Transverse colon (tissue), 4 donors: ENCODE measurements around the gene MRRF. TPM values are rescaled to one million over a fixed set of nuclear protein-coding genes. Genes with fewer than 3 reads are reported as not detected.

Experiments used
- DNase-seq: peaks from one replicate; pipeline ENCODE4 v3.0.0-alpha.2; 2019
- H3K27ac ChIP-seq, 4 donors: fragments of 200-600 bp; sonication (generic); 2 replicates each; pipeline ENCODE4 v1.5.1; 2016 to 2018; ENCODE audit warnings: inconsistent platforms in 4 of 4
- H3K27me3 ChIP-seq: fragments of 200-600 bp; sonication (generic); 2 replicates; pipeline ENCODE4 v1.5.1; 2017; ENCODE audit warnings: inconsistent platforms
- H3K36me3 ChIP-seq, 4 donors: fragments of 200-600 bp; sonication (generic); 2 replicates each; pipeline ENCODE4 v1.5.1; 2017 to 2019; ENCODE audit warnings: inconsistent platforms in 4 of 4
- H3K4me1 ChIP-seq, 4 donors: fragments of 200-600 bp; sonication (generic); 2 replicates each; pipeline ENCODE4 v1.5.1; 2017 to 2020; ENCODE audit warnings: inconsistent platforms in 4 of 4
- H3K4me3 ChIP-seq, 4 donors: fragments of 200-600 bp; sonication (generic); 1 replicate in 1 of 4; 2 replicates in 3 of 4; pipeline versions ENCODE4 v1.5.1 to v1.6.1; 2017 to 2019; ENCODE audit warnings: inconsistent platforms in 4 of 4
- H3K9me3 ChIP-seq, 2 donors: fragments of 200-600 bp; sonication (generic); 2 replicates each; pipeline ENCODE4 v1.5.1; 2017 to 2019; ENCODE audit warnings: inconsistent platforms in 2 of 2
- EP300 ChIP-seq: sonication (generic); formaldehyde crosslinking; IDR thresholded peaks from one replicate; pipeline ENCODE4 v1.6.1; 2017; ENCODE audit warnings: antibody characterized with exemption, low read depth
- POLR2A ChIP-seq: fragments of 450-650 bp; IDR thresholded peaks from one replicate; pipeline ENCODE4 v1.6.1; 2016; ENCODE audit warnings: antibody characterized with exemption, mild to moderate bottlenecking, moderate library complexity
- POLR2AphosphoS5 ChIP-seq, 3 donors: sonication (generic); formaldehyde crosslinking; IDR thresholded peaks; one replicate each; pipeline ENCODE4 v1.6.1; 2016; ENCODE audit warnings: antibody characterized with exemption in 3 of 3
- WGBS, 2 donors: methylation state at CpG; one replicate each; pipeline ENCODE4 v1.1.5; 2018; ENCODE audit warnings: low coverage in 1 of 2; 5-methylcytosine and 5-hydroxymethylcytosine counted together
- in situ Hi-C, 4 donors: fragments of 200-750 bp; cut with MboI; loops; one replicate each; pipeline versions ENCODE4 v1.15.0 to v1.15.1; 2017; ENCODE audit warnings: low sequenced_read_pairs in 3 of 4, low pct_ligation_motif_present in 1 of 4, low pct_unique_long_range_greater_than_20kb in 1 of 4
- intact Hi-C: fragments of 100-400 bp; cut with DNase I; formaldehyde crosslinking; loops from one replicate; pipeline ENCODE4 v1.15.1; 2023; ENCODE audit warnings: low total_unique reads
- total RNA-seq, 4 donors: library from RNA; depleted of rRNA; stranded (reverse); fragments of >200 nt; gene quantifications; one replicate each; pipeline ENCODE4 v1.1.0, GENCODE V29; 2016
- TF ChIP-seq, protein P1 (sequence below), 5 experiments: fragments of 200-600 bp in 3 of 5; fragments of 450-650 bp in 2 of 5; sonication (generic) in 3 of 5; IDR thresholded peaks; 1 replicate in 2 of 5; 2 replicates in 3 of 5; pipeline ENCODE4 v1.5.1; 2016 to 2017; ENCODE audit warnings: antibody characterized with exemption in 5 of 5, inconsistent platforms in 3 of 5, mild to moderate bottlenecking in 2 of 5, moderate library complexity in 1 of 5

Gene MRRF
- total RNA-seq, 4 donors from 2014 or later: 46.0 to 142 (median 53.6) TPM

DNA sequence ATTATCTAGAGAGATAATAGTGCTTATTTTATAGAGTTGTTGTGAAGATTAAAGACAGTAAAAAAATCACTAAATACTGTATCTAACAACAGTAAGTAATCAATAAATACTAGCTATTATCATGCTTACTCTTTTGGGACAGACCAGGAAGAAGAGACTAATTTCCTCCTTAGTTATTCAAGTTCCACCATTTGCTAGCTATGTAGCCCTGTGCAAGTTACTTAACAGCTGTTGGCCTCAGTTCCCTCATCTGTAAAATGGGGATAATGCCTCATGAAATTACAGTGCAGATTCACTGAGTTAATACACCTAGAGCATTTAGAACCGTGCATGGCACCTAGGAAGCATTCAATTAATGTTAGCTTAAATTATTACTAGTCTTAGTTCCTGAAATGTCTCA is 2.6 kb upstream of the MRRF start:
- peaks cover 11 to 38% (median 34%) of the 10 kb centered on the region in 4 donors for H3K4me1 ChIP-seq
- H3K36me3 ChIP-seq: peaks cover 0 to 32% (median 9%) of the 10 kb centered on the region in 4 donors
- 79 to 100% methylated on average over 1 of the region's 1 CpG for WGBS, 2 donors
- H3K27me3 ChIP-seq: no peaks in the 10 kb centered on the region
- DNase-seq: no peak
- intact Hi-C loops: no loop called here
- H3K27ac ChIP-seq: peak overlapping the region in 3 of 4 donors; percentile 21 to 34 (median 25)
- in situ Hi-C loops: no loop called here
- no peaks in the 10 kb centered on the region for H3K9me3 ChIP-seq
- TF ChIP-seq, protein P1, sequence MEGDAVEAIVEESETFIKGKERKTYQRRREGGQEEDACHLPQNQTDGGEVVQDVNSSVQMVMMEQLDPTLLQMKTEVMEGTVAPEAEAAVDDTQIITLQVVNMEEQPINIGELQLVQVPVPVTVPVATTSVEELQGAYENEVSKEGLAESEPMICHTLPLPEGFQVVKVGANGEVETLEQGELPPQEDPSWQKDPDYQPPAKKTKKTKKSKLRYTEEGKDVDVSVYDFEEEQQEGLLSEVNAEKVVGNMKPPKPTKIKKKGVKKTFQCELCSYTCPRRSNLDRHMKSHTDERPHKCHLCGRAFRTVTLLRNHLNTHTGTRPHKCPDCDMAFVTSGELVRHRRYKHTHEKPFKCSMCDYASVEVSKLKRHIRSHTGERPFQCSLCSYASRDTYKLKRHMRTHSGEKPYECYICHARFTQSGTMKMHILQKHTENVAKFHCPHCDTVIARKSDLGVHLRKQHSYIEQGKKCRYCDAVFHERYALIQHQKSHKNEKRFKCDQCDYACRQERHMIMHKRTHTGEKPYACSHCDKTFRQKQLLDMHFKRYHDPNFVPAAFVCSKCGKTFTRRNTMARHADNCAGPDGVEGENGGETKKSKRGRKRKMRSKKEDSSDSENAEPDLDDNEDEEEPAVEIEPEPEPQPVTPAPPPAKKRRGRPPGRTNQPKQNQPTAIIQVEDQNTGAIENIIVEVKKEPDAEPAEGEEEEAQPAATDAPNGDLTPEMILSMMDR (IDR thresholded peaks at IDR 0.05): no peak
- TF ChIP-seq EP300 (no peak), POLR2AphosphoS5 (IDR thresholded peaks at IDR 0.05) (no peak), POLR2A (no peak)
- H3K4me3 ChIP-seq: no peak overlapping the region

DNA sequence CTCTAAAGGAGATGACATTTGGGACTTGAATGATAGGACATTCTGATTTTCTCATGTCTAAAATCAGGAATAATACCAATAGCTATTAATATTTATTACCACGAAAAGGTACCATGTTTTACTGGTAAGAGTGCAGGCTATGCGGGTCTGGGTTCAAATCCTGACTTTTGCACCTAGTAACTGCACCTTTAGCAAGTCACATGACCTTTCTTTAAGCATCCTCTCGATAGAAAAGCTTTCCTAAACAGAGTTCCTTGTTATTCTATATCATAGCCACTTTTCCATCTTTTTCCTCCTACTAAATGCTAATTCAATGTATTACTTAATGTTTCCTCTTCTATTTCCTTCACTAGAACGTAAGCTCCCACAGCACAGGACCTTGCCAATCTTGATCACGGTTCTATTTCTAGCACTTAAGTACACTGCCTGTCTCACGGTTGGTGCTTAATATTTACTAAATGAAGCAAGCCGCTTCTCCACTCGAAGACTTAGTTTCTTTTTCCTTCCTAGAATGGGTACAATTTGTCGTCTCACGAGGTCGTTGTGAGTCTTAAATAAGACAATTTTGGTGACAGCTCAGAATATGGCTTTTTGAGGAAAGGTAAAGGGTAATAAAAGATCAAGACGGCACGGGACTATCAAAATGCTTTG is 858 bp upstream of the MRRF start:
- 10 to 15% methylated on average over 12 to 13 of the region's 13 CpGs for WGBS, 2 donors
- in situ Hi-C loops: no loop called here
- intact Hi-C loops: no loop called here
- H3K9me3 ChIP-seq: no peaks in the 10 kb centered on the region
- DNase-seq: no peak
- peaks cover 0 to 23% (median 8%) of the 10 kb centered on the region in 4 donors for H3K36me3 ChIP-seq
- H3K4me3 ChIP-seq: peak overlapping the region; percentile 59 to 72 (median 66)
- no peaks in the 10 kb centered on the region for H3K27me3 ChIP-seq
- H3K27ac ChIP-seq: peak overlapping the region; percentile 87 to 94 (median 92)
- TF ChIP-seq, protein P1 (IDR thresholded peaks at IDR 0.05): no peak
- TF ChIP-seq POLR2A (no peak), EP300 (no peak), POLR2AphosphoS5 (IDR thresholded peaks at IDR 0.05) (no peak)
- peaks cover 11 to 38% (median 34%) of the 10 kb centered on the region in 4 donors for H3K4me1 ChIP-seq

- intact Hi-C loops (no loop called here), in situ Hi-C loops (no loop called here)
- H3K36me3 ChIP-seq: peaks cover 0 to 8% (median 3%) of the 10 kb centered on the region in 4 donors
- peak overlapping the region; percentile 87 to 94 (median 92) for H3K27ac ChIP-seq
- TF ChIP-seq POLR2A: no peak
- TF ChIP-seq, protein P1 (IDR thresholded peaks at IDR 0.05): peak in 1 of 5 experiments; percentile 9
- peak; percentile 28 for DNase-seq
- no peaks in the 10 kb centered on the region for H3K27me3 ChIP-seq
- H3K4me3 ChIP-seq: peak overlapping the region; percentile 59 to 72 (median 66)
- WGBS, 2 donors: 5 to 7% methylated on average over 7 to 17 of the region's 17 CpGs
- H3K4me1 ChIP-seq: peaks cover 11 to 38% (median 34%) of the 10 kb centered on the region in 4 donors
- no peaks in the 10 kb centered on the region for H3K9me3 ChIP-seq
Observed at GRCh38 chr9:122265149-122265915, 650 bp downstream of the MRRF start.

GRCh38 chr9:122268041-122268814 is 3.5 kb downstream of the MRRF start:
- Histone ChIP-seq H3K4me3 (no peak overlapping the region), H3K36me3 (peaks cover 0 to 8% (median 3%) of the 10 kb centered on the region in 4 donors), H3K27ac (no peak overlapping the region), H3K9me3 (no peaks in the 10 kb centered on the region), H3K4me1 (peaks cover 4 to 31% (median 17%) of the 10 kb centered on the region in 4 donors), H3K27me3 (no peaks in the 10 kb centered on the region)
- TF ChIP-seq POLR2A: no peak
- no peak for TF ChIP-seq EP300
- TF ChIP-seq, protein P1 (IDR thresholded peaks at IDR 0.05): no peak
- TF ChIP-seq POLR2AphosphoS5 (IDR thresholded peaks at IDR 0.05): no peak
- WGBS, 2 donors: 86 to 91% methylated on average over 5 to 6 of the region's 6 CpGs
- DNase-seq: no peak
- in situ Hi-C loops: no loop called here
- intact Hi-C loops: no loop called here
